Transverse colon (tissue), 4 donors: ENCODE results near the gene CLASP2.

Experiments
- CTCF ChIP-seq, 5 experiments: fragments of 200-600 bp in 3 of 5; fragments of 450-650 bp in 2 of 5; sonication (generic) in 3 of 5; IDR thresholded peaks; 1 replicate in 2 of 5; 2 replicates in 3 of 5; pipeline ENCODE4 v1.5.1; 2016 to 2017; ENCODE audit warnings: antibody characterized with exemption in 5 of 5, inconsistent platforms in 3 of 5, mild to moderate bottlenecking in 2 of 5, moderate library complexity in 1 of 5
- EP300 ChIP-seq: sonication (generic); formaldehyde crosslinking; IDR thresholded peaks from one replicate; pipeline ENCODE4 v1.6.1; 2017; ENCODE audit warnings: antibody characterized with exemption, low read depth
- POLR2A ChIP-seq: fragments of 450-650 bp; IDR thresholded peaks from one replicate; pipeline ENCODE4 v1.6.1; 2016; ENCODE audit warnings: antibody characterized with exemption, mild to moderate bottlenecking, moderate library complexity
- POLR2AphosphoS5 ChIP-seq, 3 donors: sonication (generic); formaldehyde crosslinking; IDR thresholded peaks; one replicate each; pipeline ENCODE4 v1.6.1; 2016; ENCODE audit warnings: antibody characterized with exemption in 3 of 3

GRCh38 chr3:33456756-33457155 is 261.3 kb downstream of the CLASP2 start:
- TF ChIP-seq CTCF (IDR thresholded peaks at IDR 0.05) (no peak), POLR2A (no peak), POLR2AphosphoS5 (IDR thresholded peaks at IDR 0.05) (no peak), EP300 (no peak)
